Nephron (organoid): ENCODE results near the gene OSBPL3.

Experiments used
- H3K27ac Mint-ChIP-seq, 3 experiments: 2 replicates each; pipeline ENCODE4 v1.8.0; 2020; ENCODE audit warnings: mixed read lengths in 3 of 3, mild to moderate bottlenecking in 2 of 3, moderate library complexity in 1 of 3
- H3K27me3 Mint-ChIP-seq: 2 replicates; pipeline ENCODE4 v1.8.0; 2021; ENCODE audit warnings: low read depth, mild to moderate bottlenecking, moderate library complexity, mixed read lengths
- H3K36me3 Mint-ChIP-seq: 2 replicates; pipeline ENCODE4 v1.8.0; 2020; ENCODE audit warnings: low read depth, mixed read lengths
- H3K4me1 Mint-ChIP-seq: 2 replicates; pipeline ENCODE4 v1.8.0; 2020; ENCODE audit warnings: mixed read lengths
- H3K4me3 Mint-ChIP-seq, 3 experiments: 2 replicates each; pipeline ENCODE4 v1.8.0; 2020; ENCODE audit warnings: mild to moderate bottlenecking in 3 of 3, mixed read lengths in 3 of 3, moderate library complexity in 2 of 3
- H3K9me3 Mint-ChIP-seq: 2 replicates; pipeline ENCODE4 v1.8.0; 2020; ENCODE audit warnings: mixed read lengths
- CTCF ChIP-seq, 3 experiments: fragments of 200-600 bp; sonication (generic); IDR thresholded peaks; one replicate each; pipeline ENCODE4 v1.5.0; 2021; ENCODE audit warnings: antibody characterized with exemption in 3 of 3; ENCODE audit not compliant: unreplicated experiment in 3 of 3

OSBPL3 gene

GRCh38 chr7:24864214-24864817 is 115.7 kb downstream of the OSBPL3 start:
- H3K27ac Mint-ChIP-seq = no peak overlapping the region

GRCh38 chr7:24863626-24864025 is 116.4 kb downstream of the OSBPL3 start:
- H3K4me3 Mint-ChIP-seq = no peak overlapping the region
- H3K27ac Mint-ChIP-seq = no peak overlapping the region
- H3K27me3 Mint-ChIP-seq = no peaks in the 10 kb centered on the region
- no peak for TF ChIP-seq CTCF (IDR thresholded peaks at IDR 0.05; ENCODE audit: unreplicated experiment in 3 of 3)
- H3K9me3 Mint-ChIP-seq = no peaks in the 10 kb centered on the region
- H3K36me3 Mint-ChIP-seq = peaks cover 8% of the 10 kb centered on the region
- no peaks in the 10 kb centered on the region for H3K4me1 Mint-ChIP-seq

More at GRCh38 chr7:24864214-24864817, 115.7 kb downstream of the OSBPL3 start:
- Mint-ChIP-seq H3K9me3 (no peaks in the 10 kb centered on the region), H3K4me3 (no peak overlapping the region), H3K4me1 (no peaks in the 10 kb centered on the region), H3K36me3 (peaks cover 8% of the 10 kb centered on the region), H3K27me3 (no peaks in the 10 kb centered on the region)
- TF ChIP-seq CTCF (IDR thresholded peaks at IDR 0.05; ENCODE audit: unreplicated experiment in 3 of 3) = no peak

GRCh38 chr7:24862461-24862860 is 117.5 kb downstream of the OSBPL3 start:
- no peak overlapping the region for H3K27ac Mint-ChIP-seq

GRCh38 chr7:24861336-24861735 is 118.6 kb downstream of the OSBPL3 start:
- TF ChIP-seq CTCF (IDR thresholded peaks at IDR 0.05; ENCODE audit: unreplicated experiment in 3 of 3) = no peak
- Mint-ChIP-seq H3K4me3 (no peak overlapping the region), H3K27me3 (no peaks in the 10 kb centered on the region)

More at GRCh38 chr7:24862461-24862860, 117.5 kb downstream of the OSBPL3 start:
- H3K4me1 Mint-ChIP-seq = no peaks in the 10 kb centered on the region
- H3K27me3 Mint-ChIP-seq = no peaks in the 10 kb centered on the region
- H3K4me3 Mint-ChIP-seq = no peak overlapping the region
- no peaks in the 10 kb centered on the region for H3K9me3 Mint-ChIP-seq
- peaks cover 6% of the 10 kb centered on the region for H3K36me3 Mint-ChIP-seq
- no peak for TF ChIP-seq CTCF (IDR thresholded peaks at IDR 0.05; ENCODE audit: unreplicated experiment in 3 of 3)

GRCh38 chr7:24860611-24861010 is 119.4 kb downstream of the OSBPL3 start:
- Mint-ChIP-seq H3K9me3 (no peaks in the 10 kb centered on the region), H3K4me3 (no peak overlapping the region), H3K36me3 (peaks cover 4% of the 10 kb centered on the region), H3K27ac (no peak overlapping the region), H3K27me3 (no peaks in the 10 kb centered on the region), H3K4me1 (no peaks in the 10 kb centered on the region)
- TF ChIP-seq CTCF (IDR thresholded peaks at IDR 0.05; ENCODE audit: unreplicated experiment in 3 of 3) = no peak

More at GRCh38 chr7:24861336-24861735, 118.6 kb downstream of the OSBPL3 start:
- peaks cover 4% of the 10 kb centered on the region for H3K36me3 Mint-ChIP-seq
- H3K4me1 Mint-ChIP-seq = no peaks in the 10 kb centered on the region
- no peaks in the 10 kb centered on the region for H3K9me3 Mint-ChIP-seq
- no peak overlapping the region for H3K27ac Mint-ChIP-seq
